Thyroid gland (tissue), 4 donors: ENCODE results near the gene PARL. TPM values are rescaled to one million over a fixed set of nuclear protein-coding genes. Genes with fewer than 3 reads are reported as not detected.

ENCODE experiments used
- DNase-seq, 2 donors: peaks; one replicate each; pipeline ENCODE4 v3.0.0-alpha.2; 2019
- H3K27ac ChIP-seq, 3 donors: fragments of 200-600 bp; sonication (generic); 1 replicate in 2 of 3; 2 replicates in 1 of 3; pipeline ENCODE4 v1.5.1; 2016 to 2019; ENCODE audit warnings: mild to moderate bottlenecking in 1 of 3, moderate library complexity in 1 of 3
- H3K27me3 ChIP-seq: fragments of 200-600 bp; sonication (generic); one replicate; pipeline ENCODE4 v1.5.1; 2019
- H3K36me3 ChIP-seq, 2 donors: fragments of 200-600 bp; sonication (generic); one replicate each; pipeline ENCODE4 v1.5.1; 2016 to 2019
- H3K4me1 ChIP-seq, 2 donors: fragments of 200-600 bp; sonication (generic); one replicate each; pipeline ENCODE4 v1.5.1; 2017 to 2019
- H3K4me3 ChIP-seq, 3 donors: fragments of 200-600 bp; sonication (generic); replicated peaks in 1 of 3; 1 replicate in 2 of 3; 2 replicates in 1 of 3; pipeline ENCODE4 v1.5.1; 2016; ENCODE audit warnings: mild to moderate bottlenecking in 1 of 3
- H3K9me3 ChIP-seq: fragments of 200-600 bp; sonication (generic); one replicate; pipeline ENCODE4 v1.5.1; 2017
- CTCF ChIP-seq, 6 experiments: fragments of 200-600 bp in 3 of 6; fragments of 450-650 bp in 3 of 6; sonication (generic) in 3 of 6; IDR thresholded peaks; one replicate each; pipeline ENCODE4 v1.5.1; 2016 to 2019; ENCODE audit warnings: antibody characterized with exemption in 6 of 6, mild to moderate bottlenecking in 2 of 6, inconsistent platforms in 1 of 6, moderate library complexity in 1 of 6
- POLR2A ChIP-seq, 2 donors: fragments of 450-650 bp; IDR thresholded peaks; one replicate each; pipeline ENCODE4 v1.6.1; 2017; ENCODE audit warnings: antibody characterized with exemption in 2 of 2, mild to moderate bottlenecking in 2 of 2, moderate library complexity in 1 of 2
- WGBS, 2 donors: methylation state at CpG; one replicate each; pipeline ENCODE4 v1.1.5; 2017; 5-methylcytosine and 5-hydroxymethylcytosine counted together
- intact Hi-C: fragments of 100-400 bp; cut with DNase I; formaldehyde crosslinking; loops from one replicate; pipeline ENCODE4 v1.15.1; 2023
- total RNA-seq, 4 donors: library from RNA; depleted of rRNA; stranded (reverse); fragments of >200 nt; gene quantifications; one replicate each; pipeline ENCODE4 v1.2.3, GENCODE V29; 2016

PARL gene
- total RNA-seq, 4 donors from 2014 or later = 33.8 to 52.0 (median 42.6) TPM

DNA sequence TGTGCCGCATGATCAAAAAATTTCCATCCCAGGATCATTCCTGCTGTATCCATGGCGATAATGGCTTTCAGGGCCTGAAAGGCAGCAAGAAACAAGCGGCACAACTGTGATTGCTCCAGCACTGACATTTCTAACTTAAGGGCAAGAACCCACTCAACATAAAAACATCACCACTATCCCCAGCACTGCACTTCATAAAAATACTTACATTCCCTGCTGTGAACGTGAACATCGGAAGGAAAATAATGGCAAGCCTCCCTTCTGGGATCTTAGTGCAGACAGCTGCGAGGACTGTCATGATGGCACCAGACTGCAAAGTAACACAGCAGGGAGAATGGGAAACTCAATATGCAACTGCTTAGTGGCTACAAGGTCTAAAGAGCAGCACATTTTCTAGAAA, 51.2 kb downstream of the PARL start:
- Histone ChIP-seq H3K4me3 (no peak overlapping the region), H3K9me3 (no peaks in the 10 kb centered on the region), H3K27me3 (no peaks in the 10 kb centered on the region), H3K36me3 (peaks cover 22 to 30% of the 10 kb centered on the region in 2 donors), H3K27ac (no peak overlapping the region), H3K4me1 (no peaks in the 10 kb centered on the region)
- intact Hi-C loops = no loop called here
- TF ChIP-seq POLR2A (IDR thresholded peaks at IDR 0.05) = no peak
- TF ChIP-seq CTCF (IDR thresholded peaks at IDR 0.05) = no peak
- no peak for DNase-seq
- 96% methylated on average over 6 of the region's 6 CpGs for WGBS, 2 donors

DNA sequence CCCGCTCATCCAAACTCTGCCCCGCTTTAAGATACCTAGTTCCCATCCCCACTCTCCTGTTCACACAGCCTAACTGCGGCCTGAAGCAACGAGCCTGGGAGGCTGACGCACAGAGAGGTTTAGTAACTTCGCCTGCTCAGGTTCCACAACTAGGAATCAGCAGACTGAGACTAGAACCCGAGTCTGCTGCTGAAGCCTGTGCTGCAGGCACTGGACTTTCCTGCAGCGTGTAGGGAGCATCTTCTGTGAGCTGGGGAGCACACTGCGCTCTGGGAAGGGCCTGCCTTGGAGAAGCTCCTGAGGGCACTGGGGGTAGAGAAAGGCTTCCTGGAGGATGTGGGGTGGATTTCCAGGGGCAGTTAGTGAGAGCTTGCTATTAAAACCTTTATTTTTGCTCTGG, 54.5 kb downstream of the PARL start:
- intact Hi-C loops = no loop called here
- H3K27ac ChIP-seq = no peak overlapping the region
- TF ChIP-seq CTCF (IDR thresholded peaks at IDR 0.05) (no peak), POLR2A (IDR thresholded peaks at IDR 0.05) (no peak)
- no peak for DNase-seq
- 97 to 98% methylated on average over 9 of the region's 9 CpGs for WGBS, 2 donors
- H3K36me3 ChIP-seq = peaks cover 18 to 27% of the 10 kb centered on the region in 2 donors
- H3K4me3 ChIP-seq = no peak overlapping the region
- H3K9me3 ChIP-seq = no peaks in the 10 kb centered on the region
- no peaks in the 10 kb centered on the region for H3K4me1 ChIP-seq
- H3K27me3 ChIP-seq = no peaks in the 10 kb centered on the region

- peaks cover 5% of the 10 kb centered on the region in 2 donors for H3K4me1 ChIP-seq
- intact Hi-C loops = no loop called here
- H3K4me3 ChIP-seq = no peak overlapping the region
- DNase-seq = no peak
- H3K27me3 ChIP-seq = no peaks in the 10 kb centered on the region
- TF ChIP-seq CTCF (IDR thresholded peaks at IDR 0.05) (no peak), POLR2A (IDR thresholded peaks at IDR 0.05) (no peak)
- no peak overlapping the region for H3K27ac ChIP-seq
- no peaks in the 10 kb centered on the region for H3K9me3 ChIP-seq
- WGBS, 2 donors = 95 to 98% methylated on average over 9 of the region's 9 CpGs
- peaks cover 18 to 25% of the 10 kb centered on the region in 2 donors for H3K36me3 ChIP-seq
Measured at GRCh38 chr3:183829466-183829865, 55.2 kb downstream of the PARL start.

DNA sequence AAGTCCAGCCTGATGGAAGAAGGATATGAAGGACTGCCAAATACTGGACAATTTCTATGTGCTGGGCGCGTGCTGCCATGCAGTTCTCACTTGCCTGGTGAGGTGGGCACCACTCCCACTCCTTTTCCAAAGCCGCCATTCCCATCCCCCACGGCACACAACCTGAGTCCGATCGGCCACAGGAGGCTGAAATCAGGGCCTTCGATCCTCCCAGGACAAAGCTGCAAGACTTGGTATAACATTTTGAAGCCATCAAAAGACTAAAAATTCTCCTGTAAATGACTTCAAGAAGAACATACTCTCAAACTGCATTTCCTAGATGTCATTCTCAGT, 56.2 kb downstream of the PARL start:
- Histone ChIP-seq H3K27ac (no peak overlapping the region), H3K36me3 (peaks cover 17 to 18% of the 10 kb centered on the region in 2 donors), H3K4me3 (no peak overlapping the region), H3K4me1 (peaks cover 7% of the 10 kb centered on the region in 2 donors), H3K9me3 (no peaks in the 10 kb centered on the region), H3K27me3 (no peaks in the 10 kb centered on the region)
- no peak for DNase-seq
- TF ChIP-seq POLR2A (IDR thresholded peaks at IDR 0.05) = no peak
- TF ChIP-seq CTCF (IDR thresholded peaks at IDR 0.05) = no peak
- intact Hi-C loops = no loop called here
- 90 to 95% methylated on average over 7 of the region's 7 CpGs for WGBS, 2 donors

DNA sequence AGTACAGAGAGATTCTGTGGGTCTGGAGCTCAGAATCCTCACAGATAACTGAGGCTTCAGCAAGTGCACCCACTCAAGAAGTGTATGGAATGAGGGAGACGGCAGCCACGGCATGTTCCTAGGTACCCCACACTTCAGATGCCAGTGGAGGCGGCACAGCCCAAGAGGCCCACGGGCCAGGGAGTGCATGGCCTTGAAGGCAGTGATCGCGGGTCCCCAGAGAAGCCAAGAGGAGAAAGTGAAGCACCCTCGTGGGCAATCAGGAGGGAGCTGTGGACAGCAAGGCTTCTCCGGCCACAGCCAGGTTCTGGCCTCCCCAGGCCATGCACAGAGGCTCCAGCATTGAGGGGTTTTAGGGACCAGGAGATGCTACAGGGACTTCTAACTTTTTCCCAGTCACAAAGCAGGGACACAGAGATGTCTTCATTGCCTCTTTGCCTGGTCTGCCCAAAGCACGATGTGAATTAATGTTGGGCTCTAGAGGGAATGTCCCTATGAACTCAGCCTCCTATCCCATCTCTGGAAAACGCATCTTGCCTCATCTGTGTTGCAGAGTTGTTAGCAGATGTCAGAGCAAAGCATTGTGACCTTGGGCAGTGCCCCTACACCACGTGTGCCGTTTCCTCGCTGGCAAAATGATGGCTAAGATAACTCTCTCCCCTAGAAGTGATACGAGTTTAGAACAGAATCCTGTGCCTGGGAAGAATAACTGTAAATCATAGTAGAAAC, 56.7 kb downstream of the PARL start:
- Histone ChIP-seq H3K9me3 (no peaks in the 10 kb centered on the region), H3K27me3 (no peaks in the 10 kb centered on the region), H3K4me3 (no peak overlapping the region), H3K4me1 (peaks cover 7% of the 10 kb centered on the region in 2 donors), H3K36me3 (peaks cover 12 to 15% of the 10 kb centered on the region in 2 donors), H3K27ac (no peak overlapping the region)
- TF ChIP-seq CTCF (IDR thresholded peaks at IDR 0.05) (no peak), POLR2A (IDR thresholded peaks at IDR 0.05) (no peak)
- intact Hi-C loops = no loop called here
- DNase-seq = no peak
- 82 to 90% methylated on average over 13 to 14 of the region's 14 CpGs for WGBS, 2 donors
